SK-N-SH treated with all-trans-retinoic acid at 6 μM for 48 hours (cell line): ENCODE measurements around the gene C9orf85.

Experiments used
- ARNTL ChIP-seq: fragments of 450-650 bp; formaldehyde crosslinking; IDR thresholded peaks from 2 replicates; pipeline ENCODE4 v1.5.0; 2020; ENCODE audit warnings: low read depth, mild to moderate bottlenecking, moderate library complexity, borderline replicate concordance
- CSDC2 ChIP-seq: fragments of 250-450 bp; sonication (Bioruptor Pico); IDR thresholded peaks from 2 replicates; pipeline ENCODE4 v1.5.0; 2020; ENCODE audit warnings: mild to moderate bottlenecking, moderate library complexity
- ESRRG ChIP-seq: fragments of 250-450 bp; sonication (Bioruptor Pico); IDR thresholded peaks from 2 replicates; pipeline ENCODE4 v1.6.1; 2021; ENCODE audit warnings: mild to moderate bottlenecking
- PPARA ChIP-seq: fragments of 250-450 bp; sonication (Bioruptor Pico); IDR thresholded peaks from 2 replicates; pipeline ENCODE4 v1.5.0; 2020; ENCODE audit warnings: mild to moderate bottlenecking, borderline replicate concordance
- RARB ChIP-seq: fragments of 250-450 bp; sonication (Bioruptor Pico); IDR thresholded peaks from 2 replicates; pipeline ENCODE4 v1.8.0; 2021; ENCODE audit warnings: mild to moderate bottlenecking, moderate library complexity
- ZFP3 ChIP-seq: fragments of 250-450 bp; sonication (Bioruptor Pico); IDR thresholded peaks from 2 replicates; pipeline ENCODE4 v1.5.0; 2020; ENCODE audit warnings: mild to moderate bottlenecking, moderate library complexity
- ZNF70 ChIP-seq: fragments of 450-650 bp; formaldehyde crosslinking; IDR thresholded peaks from 2 replicates; pipeline ENCODE4 v1.5.0; 2020; ENCODE audit warnings: mild to moderate bottlenecking, moderate library complexity

DNA sequence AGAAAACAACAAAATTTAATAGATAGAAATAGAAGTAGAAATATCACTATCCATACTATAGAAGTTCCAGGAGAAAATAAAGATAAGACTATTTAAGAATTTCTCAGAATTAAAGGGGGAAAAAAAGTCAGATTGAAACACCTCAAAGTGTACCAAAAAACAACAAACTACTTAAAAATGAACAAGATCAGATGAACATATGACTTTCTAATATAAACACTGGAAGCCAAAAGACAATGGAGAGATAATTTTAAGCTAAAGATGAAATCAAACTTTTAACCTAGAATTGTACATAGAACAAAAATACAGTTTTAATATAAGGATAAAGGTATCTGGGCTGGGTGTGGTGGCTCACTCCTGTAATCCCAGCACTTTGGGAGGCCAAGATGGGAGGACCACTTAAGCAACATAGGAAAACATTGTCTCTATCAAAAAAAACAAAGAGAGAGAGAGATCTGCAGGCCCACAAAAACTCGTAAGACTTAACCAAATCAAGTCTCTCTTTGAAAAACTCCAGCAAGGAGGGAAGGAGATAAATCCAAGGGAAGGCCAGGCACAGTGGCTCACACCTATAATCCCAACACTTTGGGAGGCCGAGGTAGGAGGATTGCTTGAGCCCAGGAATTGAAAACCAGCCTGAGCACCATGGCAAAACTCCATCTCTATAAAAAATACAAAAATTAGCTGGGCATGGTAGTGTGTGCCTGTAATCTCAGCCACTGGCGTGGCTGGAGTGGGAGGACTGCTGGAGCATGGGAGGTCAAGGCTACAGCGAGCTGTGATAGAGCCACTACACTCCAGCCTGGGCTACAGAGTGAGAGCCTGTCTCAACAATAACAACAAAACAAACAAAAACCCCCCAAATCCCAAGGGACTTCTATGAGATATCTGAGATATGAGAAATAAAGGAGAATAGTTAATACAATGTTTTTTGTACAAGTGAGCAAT, 32.8 kb upstream of the C9orf85 start:
- TF ChIP-seq PPARA (CRISPR knock-in tag) (no peak), ZNF70 (CRISPR knock-in tag) (no peak), ARNTL (CRISPR knock-in tag) (no peak), ESRRG (CRISPR knock-in tag) (no peak), CSDC2 (CRISPR knock-in tag) (no peak), ZFP3 (no peak), RARB (CRISPR knock-in tag) (no peak)
